ENCODE results near the gene TJP2.

TJP2 gene

GRCh38 chr9:69234683-69235082 is 60.6 kb downstream of the TJP2 start:
- TF ChIP-seq CTCF (conservative IDR thresholded peaks at IDR 0.05) (no peak), ZFX (IDR thresholded peaks at IDR 0.05) (no peak)
- H3K27ac ChIP-seq: no peak overlapping the region

- H3K27ac ChIP-seq: no peak overlapping the region
- TF ChIP-seq CTCF (conservative IDR thresholded peaks at IDR 0.05): no peak
- TF ChIP-seq ZFX (IDR thresholded peaks at IDR 0.05): no peak
These were observed 62.1 kb downstream of the TJP2 start for GRCh38 chr9:69236188-69236587.

GRCh38 chr9:69237702-69238295 is 63.7 kb downstream of the TJP2 start:
- TF ChIP-seq CTCF (conservative IDR thresholded peaks at IDR 0.05): no peak
- H3K27ac ChIP-seq: no peak overlapping the region

- TF ChIP-seq ZFX (IDR thresholded peaks at IDR 0.05): no peak
- H3K27ac ChIP-seq: no peak overlapping the region
These were observed 69.0 kb downstream of the TJP2 start for GRCh38 chr9:69243116-69243515.

- TF ChIP-seq ZFX (IDR thresholded peaks at IDR 0.05): no peak
- TF ChIP-seq CTCF (conservative IDR thresholded peaks at IDR 0.05): no peak
- no peak overlapping the region for H3K27ac ChIP-seq
These were observed 72.6 kb downstream of the TJP2 start for GRCh38 chr9:69246629-69247028.

GRCh38 chr9:69248005-69248404 is 73.9 kb downstream of the TJP2 start:
- no peak overlapping the region for H3K27ac ChIP-seq
- TF ChIP-seq CTCF (conservative IDR thresholded peaks at IDR 0.05) (no peak), ZFX (IDR thresholded peaks at IDR 0.05) (no peak)

- no peak overlapping the region for H3K27ac ChIP-seq
- TF ChIP-seq CTCF (conservative IDR thresholded peaks at IDR 0.05) (no peak), ZFX (IDR thresholded peaks at IDR 0.05) (no peak)
These were observed 75.3 kb downstream of the TJP2 start for GRCh38 chr9:69249337-69249736.

- no peak for TF ChIP-seq ZFX (IDR thresholded peaks at IDR 0.05)
- no peak for TF ChIP-seq CTCF (conservative IDR thresholded peaks at IDR 0.05)
- H3K27ac ChIP-seq: no peak overlapping the region
These were observed 76.6 kb downstream of the TJP2 start for GRCh38 chr9:69250681-69251080.
